ENCODE data around the gene LYST.

LYST gene

DNA sequence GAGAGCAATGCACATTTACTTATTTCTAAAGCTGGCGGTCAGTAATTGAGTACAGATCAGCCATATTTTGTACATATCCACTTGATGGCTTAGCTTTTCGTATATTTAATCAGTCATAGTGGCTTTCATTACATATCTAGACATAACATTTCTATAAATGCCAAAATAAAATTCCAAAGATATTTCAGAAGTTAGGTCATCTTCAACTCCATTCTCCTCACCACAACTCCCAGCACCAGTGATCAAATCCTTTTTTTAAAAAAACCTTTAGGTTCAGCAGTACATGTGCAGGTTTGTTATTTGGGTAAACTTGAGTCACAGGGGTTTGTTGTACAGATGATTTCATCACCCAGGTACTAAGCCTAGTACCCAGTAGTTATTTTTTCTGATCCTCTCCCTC, 163.2 kb downstream of the LYST start:
- no peak for DNase-seq

DNA sequence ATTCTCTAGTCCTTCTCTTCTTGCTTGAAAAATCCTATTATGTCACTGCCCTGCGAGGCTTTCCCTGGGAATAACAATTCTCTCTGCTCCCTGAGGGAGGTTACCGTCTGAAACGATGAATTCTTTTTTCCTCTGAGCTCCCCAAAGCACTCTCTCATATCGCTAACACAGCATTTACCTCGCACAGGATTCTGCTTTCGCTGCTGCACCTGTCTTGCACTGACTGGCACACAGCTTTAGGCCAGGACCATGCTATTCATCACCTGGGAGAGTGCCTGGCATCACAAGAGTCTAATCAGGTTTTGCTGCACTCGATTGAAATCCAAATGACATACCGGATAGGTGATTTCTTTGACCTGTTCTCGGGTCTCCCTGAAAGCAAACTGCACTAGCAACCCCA, 164.3 kb downstream of the LYST start:
- no peak for DNase-seq

DNA sequence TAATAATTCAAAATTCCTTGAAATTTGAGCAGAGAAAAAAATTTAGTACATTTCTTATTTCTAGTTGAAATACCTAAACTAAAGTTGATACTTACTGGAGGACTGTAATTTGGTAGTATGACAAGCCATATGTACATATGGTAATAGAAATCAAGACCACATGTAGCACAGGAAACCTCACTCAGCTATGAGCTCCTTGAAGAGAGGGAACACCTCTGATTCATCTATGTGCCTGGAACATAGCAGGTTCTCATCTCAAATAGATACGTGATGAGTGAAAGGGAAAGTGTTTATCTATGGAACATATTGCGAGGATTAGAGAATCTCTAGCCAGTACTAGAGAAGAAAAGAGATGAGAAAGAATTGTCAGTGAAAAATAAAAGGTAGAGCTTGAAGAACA, 169.2 kb downstream of the LYST start:
- DNase-seq, result no peak

DNA sequence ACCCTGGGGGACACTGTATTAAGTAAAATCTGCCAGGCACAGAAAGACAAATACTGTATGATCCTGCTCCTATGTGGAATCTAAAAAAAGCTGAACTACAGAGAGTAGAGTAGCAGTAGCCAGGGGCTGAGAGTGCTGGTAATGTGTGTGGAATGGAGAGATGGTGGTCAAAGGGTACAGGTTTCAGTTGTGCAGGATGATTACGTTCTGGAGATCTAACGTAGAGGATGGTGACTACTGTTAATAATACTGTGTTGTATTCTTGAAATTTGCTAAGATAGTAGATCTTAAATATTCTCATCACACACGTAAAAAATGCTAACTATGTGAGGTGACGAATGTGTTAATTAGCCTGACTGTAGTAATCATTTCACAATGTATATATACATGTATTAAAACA, 177.3 kb downstream of the LYST start:
- no peak for DNase-seq

DNA sequence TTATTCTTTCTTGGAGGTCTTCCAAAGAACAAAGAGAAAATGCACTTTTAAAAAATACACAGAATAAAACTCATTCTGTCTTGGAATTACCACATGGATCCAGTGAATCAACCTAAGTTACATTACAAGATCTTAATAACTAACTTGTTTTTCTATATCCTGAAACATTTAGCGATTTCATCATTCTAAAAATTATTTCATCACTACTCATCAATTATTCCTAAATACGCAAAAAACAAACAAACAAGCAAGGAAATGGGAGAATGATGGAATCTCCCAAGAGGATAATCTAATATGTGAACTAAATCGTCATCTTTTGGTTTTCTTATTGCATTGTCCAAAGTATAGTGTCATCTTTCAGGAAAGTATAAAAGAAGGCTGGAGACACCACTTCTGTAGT, 178.6 kb downstream of the LYST start:
- DNase-seq, result no peak

DNA sequence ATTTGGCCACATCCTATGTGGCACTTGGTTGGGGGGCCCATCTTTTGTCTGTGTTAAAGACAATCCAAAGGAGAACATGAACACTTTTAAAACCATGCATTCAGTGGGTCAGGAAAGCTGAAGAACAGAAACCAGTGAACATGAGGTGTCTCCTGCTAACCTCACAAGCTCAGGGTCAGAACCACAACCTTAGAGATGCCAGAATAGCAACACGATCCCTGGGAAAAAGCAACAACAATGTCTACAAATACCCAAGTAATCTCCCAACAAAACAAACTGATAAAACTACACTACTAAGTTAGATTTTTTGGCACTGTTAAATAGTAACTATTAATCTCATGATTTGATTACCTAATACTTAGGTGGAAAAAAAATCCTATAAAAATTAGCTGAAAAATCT, 183.1 kb downstream of the LYST start:
- DNase-seq, result no peak

DNA sequence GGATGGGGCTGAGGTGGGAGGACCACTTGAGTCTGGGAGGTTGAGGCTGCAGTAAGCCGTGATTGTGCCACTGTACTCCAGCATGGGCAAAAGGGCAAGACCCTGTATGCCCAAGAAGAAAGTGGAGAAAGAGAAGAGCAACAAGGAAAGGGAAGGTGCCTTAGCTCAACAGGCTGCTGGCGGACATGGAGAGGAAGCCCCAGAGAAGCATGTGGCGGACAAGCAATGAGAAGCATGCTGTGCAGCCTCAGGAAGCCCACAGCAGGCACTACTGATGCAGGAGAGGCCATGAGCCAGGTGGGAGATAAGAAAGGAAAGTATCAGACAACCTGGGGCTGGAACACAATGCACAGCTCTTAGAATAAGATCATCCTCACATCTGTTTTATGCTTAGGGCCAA, 184.5 kb downstream of the LYST start:
- no peak for DNase-seq

DNA sequence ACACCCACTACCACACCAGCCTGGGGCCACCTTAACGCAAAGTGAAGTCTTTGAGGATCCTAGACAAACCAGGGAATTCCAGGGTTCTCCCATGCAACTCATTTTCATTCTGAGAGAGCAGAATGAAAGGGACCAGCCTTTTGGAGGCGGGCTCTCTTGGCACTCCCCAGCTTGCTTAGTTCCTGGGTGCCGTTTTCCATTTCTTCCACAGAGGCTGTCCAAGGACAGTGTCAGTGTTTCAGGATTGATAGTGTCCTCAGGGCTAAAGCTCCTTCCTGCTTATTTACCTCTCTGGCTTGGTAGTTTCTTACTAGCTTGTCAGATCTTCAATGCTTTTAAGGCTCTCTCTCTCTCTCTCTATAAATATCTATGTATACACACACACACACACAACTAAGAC, 187.1 kb downstream of the LYST start:
- no peak for DNase-seq

DNA sequence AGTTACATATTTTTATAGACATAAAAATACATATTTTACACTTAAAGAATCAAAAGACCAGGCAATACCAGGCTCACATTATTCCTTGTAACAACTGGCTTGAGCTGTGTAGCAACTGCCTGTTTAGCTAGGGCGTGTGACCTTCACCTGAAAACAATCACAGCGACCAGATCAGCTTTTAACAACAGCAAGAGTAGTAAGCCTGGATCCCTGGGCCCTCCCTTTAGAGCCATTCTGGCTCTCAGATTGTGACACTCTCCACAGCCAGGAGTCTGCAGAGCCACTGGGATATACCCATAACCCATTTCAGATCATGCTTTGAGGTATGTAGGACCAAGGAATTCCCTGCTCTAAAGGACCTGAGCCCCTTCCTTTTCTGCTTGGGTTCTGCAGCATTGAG, 187.7 kb downstream of the LYST start:
- DNase-seq, result no peak

DNA sequence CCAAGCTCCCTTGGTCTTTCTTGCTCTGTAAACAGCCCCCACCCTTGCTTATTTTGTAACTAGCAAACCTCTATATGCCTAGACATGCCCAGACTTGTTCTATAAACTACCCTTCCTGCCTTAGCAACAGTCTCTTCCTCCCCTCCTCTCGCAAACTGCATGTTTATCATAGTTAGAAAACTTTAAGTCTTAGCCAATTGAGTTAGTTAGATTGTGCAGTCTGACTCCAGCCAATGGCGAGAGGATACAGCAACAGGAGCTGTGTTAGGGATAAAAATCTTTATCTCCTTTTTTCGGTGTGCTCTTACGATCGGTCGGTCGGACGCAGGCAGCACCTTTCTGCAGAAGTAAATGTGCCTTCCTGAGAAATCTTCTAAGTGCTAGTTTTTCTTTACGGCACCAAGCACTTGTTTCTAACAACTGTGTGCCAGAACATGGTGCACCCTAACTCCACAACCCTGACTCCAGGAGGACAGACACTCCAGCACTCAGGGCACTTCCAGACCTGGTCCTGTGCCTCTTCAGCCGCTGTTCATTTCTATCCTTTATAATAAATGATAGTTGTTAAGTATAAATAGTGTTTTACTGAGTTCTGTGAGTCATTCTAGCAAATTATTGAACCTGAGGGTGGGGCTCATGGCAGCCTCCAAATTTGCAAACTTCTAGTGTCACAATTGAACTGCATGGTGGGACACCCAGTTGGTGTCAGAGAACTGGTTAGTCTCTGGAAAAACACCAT, 191.4 kb downstream of the LYST start:
- no peak for DNase-seq

DNA sequence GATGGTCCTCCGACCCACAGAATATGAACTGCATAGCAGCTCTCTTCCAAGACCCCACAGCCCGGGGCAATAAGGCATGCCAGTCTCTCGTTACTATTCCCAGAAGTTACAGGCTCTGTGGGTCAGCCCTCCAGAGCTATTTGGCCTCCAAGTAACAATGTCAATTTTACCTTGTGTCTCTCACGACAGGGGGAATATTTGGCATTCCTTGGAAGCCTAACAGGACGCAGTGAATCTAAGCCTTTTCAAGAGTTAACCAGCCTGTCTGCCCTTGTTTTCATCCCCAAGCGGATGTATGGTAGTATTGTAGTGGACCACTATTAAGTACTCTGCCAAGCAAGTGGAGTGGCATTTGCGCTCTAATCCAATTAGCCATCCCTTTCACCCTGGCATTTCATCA, 192.7 kb downstream of the LYST start:
- DNase-seq, result no peak

DNA sequence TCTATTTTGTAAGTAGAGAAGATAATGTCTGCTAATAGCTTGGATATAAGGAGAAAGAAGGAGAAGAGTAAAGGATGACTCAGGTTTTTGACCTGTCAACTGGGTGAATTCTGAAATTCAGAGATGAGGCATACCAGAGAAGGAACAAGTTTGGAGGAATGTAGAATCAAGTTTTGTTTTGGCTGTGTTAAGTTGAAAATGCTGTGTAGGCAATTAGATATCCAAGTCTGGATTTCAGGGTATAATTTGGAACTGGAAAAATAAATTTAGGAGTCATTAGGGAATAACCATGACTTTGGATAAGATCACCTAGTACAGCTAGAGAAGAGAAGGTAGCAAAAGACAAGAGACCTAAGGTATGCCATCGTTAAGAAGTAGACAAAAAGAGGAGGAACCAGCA, 194.7 kb downstream of the LYST start:
- no peak for DNase-seq

DNA sequence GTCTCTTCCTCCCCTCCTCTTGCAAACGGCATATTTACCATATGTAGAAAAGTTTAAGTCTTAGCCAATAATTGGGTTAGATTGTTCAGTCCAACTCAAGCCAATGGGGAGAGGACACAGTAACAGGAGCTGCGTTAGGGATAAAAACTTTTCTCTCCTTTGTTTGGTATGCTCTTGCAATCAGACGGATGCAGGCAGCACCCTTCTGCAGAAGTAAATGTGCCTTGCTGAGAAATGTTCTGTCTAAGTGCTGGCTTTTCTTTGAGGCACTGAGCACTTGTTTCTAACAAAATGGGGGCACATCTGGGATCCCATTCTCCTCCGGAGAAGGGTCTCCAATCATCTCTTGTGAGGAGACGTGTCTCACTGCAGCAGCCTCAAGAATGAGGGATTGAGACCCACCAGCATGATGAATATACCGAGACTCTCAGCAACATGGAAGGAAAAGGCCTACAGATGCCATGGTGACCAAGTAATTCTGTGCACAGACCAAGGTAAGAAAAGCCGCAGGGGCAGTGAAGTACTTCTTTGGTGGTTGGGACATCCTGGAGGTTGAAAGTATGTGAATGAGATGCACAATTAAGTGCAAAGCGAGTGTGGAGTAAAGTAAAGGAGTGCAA, 196.4 kb downstream of the LYST start:
- no peak for DNase-seq

DNA sequence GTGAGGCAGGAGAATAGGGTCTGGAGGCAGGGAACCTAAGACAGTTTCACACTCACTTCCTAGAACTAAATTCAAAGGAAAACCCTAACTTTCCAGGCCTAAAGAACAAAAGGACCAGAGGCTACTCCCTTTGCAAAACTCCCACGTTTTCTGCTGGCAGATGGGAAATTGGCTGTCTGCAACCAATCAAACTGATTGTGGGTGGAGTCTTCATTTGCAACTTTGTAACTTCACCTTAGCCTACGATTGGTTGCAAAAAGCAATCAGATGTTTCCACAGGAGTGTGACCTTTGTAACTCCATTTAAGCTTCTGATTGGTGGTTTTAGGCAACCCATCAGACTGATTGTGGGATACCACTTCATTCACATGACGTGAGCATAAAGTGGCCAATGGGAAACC, 197.4 kb downstream of the LYST start:
- no peak for DNase-seq

DNA sequence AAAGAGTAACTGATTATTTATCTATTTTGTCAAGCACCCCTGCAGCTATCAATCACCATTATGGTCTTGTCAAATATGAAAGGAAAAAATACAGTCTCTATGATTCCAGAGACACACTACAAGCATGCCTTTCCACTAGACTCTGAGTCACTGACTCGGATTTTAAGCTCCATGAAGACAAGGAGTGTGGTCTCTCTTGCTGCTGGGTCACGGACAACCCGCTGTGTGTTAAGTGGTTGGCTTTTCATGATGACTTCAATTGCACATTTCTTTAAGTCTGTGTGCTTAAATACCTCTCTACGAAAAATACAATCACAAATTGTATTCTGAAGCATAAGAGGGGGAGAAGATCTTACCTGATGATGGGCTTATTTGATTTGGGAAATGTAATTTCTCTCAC, 203.1 kb downstream of the LYST start:
- DNase-seq, result no peak

DNA sequence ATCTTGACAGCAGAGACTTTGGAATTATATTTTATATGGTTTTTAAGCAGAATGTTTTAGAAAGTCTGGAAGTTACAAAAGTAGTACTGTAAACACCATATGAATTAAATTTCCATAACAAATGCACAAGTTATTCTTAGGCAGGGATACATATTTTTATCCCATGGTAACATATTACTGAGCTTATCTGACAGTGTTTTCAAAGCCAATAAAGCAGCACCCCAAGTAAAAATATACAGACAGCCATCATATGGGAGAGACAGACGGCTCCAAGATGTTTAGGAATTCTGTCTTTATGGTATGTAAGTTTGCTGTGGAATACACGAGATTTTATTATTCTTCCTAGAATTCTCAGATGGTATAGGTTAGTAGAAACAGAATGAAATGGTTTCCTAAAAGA, 205.1 kb downstream of the LYST start:
- DNase-seq, result no peak

DNA sequence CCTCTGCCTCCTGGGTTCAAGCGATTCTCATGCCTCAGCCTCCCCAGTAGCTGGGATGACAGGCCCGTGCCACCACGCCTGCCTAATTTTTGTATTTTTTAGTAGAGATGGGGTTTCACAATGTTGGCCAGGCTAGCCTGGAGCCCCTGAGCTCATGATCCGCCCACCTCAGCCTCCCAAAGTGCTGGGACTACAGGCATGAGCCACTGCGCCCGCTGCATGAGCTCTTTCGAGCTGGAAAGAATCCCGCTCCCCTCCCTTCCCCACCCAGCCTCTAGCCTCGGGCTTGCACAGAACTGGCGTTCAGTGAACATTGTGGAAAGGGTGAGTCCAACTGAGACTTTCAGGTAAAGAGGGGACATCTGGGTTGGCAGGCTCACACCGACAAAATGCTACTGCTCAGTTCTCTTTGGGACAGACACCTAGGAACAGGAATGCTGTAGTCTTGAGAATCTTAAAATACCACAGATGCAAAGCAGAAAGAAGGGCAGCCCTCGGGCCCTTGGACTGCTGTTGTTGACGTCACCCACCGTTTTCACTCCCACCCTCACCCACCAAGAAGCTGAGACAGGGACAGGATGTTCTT, 207.4 kb downstream of the LYST start:
- DNase-seq, result no peak

DNA sequence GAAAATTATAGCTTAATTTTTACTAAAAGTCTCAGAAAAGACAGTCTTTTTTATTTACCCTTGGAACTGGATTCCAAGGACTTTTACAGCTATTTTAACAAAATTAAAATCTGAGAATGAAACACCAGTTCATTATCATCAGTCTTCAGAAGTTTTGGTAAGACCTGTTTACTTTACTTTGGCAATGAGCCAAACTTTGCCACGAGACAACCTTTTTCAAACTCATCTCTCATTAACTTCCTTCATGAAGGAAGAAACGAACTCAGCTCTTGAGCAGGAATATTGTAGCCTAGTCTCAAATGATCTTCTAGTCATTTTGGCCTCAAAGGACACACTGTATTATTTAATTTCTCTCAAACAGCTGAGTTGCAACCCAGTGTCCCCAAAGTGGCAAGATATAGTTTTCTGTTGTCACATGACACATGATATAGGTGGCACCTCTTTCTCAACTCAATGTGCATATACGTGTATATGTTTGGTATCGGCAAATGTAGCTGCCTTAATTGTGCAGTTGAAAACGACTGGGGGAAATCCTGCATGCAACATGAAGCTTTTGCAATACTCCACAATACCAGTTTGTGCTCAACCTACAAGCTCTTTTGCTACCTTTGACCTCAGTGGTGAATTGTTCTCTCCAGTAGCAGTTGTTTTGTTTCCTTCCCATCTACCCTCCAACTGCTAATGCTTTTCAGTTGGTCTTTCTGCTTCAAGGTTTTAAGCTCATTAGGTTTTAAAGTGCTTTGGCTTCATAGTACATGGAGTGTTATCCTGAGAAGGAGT, 208.8 kb downstream of the LYST start:
- no peak for DNase-seq

DNA sequence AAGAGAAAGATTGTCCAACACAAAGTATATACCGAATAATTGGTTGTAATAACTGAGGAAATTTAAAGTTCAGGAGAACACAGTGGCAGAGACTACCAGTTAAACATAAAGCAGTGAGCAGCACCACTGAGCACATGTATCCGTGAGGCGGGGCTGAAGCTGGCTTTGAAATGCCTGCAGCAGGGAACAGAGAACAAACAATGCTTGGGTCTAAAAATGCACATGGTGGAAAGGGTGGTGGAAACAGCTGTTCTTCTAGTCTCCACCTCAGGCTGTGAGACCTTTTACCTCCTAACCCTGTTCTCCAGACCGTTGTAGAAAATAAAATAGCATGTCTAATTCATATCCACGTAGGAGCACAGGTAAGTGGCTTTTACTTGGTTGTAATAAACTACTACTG, 209.4 kb downstream of the LYST start:
- DNase-seq, result no peak

DNA sequence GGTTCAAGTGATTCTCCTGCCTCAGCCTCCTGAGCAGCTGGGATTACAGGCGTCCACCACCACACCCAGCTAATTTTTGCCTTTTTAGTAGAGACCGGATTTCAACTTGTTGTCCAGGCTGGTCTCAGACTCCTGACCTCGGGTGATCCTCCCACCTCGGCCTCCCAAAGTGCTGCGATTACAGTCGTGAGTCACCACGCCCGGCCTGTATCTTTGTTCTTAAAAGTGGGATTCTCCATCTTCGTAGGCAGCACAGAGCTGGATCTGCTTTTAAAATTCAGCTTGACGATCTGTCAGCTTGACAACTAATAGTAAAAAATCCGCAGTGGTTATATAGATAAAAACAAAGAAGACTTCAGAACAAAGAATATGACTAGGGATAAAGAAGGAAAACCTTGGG, 214.3 kb downstream of the LYST start:
- no peak for DNase-seq

DNA sequence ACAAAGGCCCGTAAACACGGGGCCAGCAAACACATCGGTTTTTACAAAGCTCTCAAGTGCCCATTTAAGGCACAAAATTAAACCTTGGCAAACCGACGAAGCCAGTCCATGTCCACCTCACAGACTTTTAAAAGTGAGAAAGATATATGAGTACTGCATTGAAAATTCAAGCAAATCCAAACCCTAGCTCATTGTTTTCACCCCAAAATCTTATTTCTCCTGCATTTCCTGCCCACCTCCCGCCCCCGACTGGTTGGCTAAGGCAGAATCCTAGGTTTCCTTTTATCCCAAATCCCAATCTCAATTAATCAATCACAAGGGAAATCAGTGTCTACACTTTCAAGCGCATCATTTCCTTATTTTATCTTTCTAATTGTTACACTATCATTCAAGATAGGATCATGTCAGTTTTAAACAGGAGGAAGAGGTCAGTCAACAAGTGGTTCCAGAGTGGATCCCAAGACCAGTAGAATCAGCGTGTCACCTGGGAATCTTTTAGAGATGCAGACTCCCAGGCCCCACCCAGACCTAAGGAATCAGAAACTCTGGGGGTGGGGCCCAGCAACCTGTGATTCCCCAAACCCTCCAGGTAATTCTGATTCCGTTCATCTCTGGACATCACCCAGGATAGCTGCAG, 215.4 kb downstream of the LYST start:
- DNase-seq, result no peak

DNA sequence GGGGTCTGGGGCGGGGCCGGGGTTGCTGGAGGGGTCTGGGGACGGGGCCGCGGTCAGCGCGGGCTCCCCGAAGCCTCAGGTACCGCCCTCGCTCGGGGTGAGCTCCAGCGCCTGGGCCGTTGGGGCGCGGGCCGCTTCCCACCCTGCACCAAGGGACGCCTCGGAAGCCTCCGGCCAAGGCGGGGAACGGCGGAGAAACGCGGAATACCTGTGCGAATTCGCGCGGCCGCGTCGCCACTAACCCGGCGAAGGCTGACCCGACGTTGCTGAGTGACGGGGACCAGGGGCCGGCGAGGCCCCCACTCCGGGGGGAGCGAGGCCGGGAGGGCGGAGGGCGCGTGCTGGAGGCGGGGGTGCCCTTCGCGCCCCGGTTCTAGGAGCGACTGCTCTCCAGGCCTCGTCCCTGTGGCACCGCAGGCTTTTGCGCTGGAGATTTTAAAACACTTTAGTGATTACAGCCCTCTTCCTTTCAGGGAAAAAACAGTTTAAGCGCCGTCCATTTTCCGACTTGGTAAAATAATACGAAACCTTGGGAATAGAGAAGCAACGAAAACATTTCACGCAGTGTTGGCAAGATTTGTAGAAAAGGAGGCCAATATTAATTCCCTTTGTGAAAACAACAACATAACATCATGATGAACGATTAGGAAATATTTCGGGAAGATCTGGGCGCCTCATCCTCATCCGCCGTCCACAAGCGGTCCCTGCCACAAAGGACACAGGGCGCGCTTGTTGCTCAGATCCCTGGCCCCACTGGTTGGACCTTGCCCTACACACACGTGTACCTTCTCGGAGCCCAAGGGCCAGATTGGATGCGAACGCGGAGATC, 216.2 kb downstream of the LYST start:
- no peak for DNase-seq
